HepG2 (cell line): ENCODE results near the gene CLEC16A. TPM values are rescaled to one million over a fixed set of nuclear protein-coding genes. Genes with fewer than 3 reads are reported as not detected.

Source experiments
- ATAC-seq: fragments of 200-7000 bp; cut with Tn5 transposase; 3 replicates; pipeline ENCODE4 v1.9.1; 2020; ENCODE audit warnings: mild to moderate bottlenecking, moderate library complexity
- BruUV-seq: library from RNA; stranded (reverse); fragments of 400-500 nt; replicated peaks from 2 replicates; lab custom pipeline; 2021; lab: Mats Ljungman, UMichigan
- CTCF ChIA-PET: fragments of 300-600 bp; formaldehyde crosslinking; extraction: SDS; loops from one replicate; lab custom pipeline; 2021; ENCODE audit warnings: low total read pairs, inconsistent platforms, low intra/inter-chr PET ratio; lab: Yijun Ruan, JAX
- POLR2A ChIA-PET: fragments of 350-600 bp; sonication (Branson Sonifier 250); formaldehyde crosslinking; loops from one replicate; lab custom pipeline; 2020; ENCODE audit warnings: antibody characterized with exemption, inconsistent platforms; lab: Yijun Ruan, JAX
- DNase-seq: peaks from one replicate; pipeline ENCODE4 v3.0.0-alpha.2; 2015; ENCODE audit warnings: low spot score
- FAIRE-seq: peaks from 3 replicates; lab custom pipeline; 2011; peaks lifted over from hg19 to GRCh38; lab: Jason Lieb, UNC
- H2AFZ ChIP-seq: one replicate; pipeline ENCODE4 v1.6.1; 2011; ENCODE audit warnings: low read length, inconsistent platforms
- H3K27ac ChIP-seq: fragments of 300-600 bp; 3 replicates; pipeline ENCODE4 v1.8.0; 2011; ENCODE audit warnings: mixed run types, mild to moderate bottlenecking, mixed read lengths, low read length, inconsistent platforms; ENCODE audit not compliant: insufficient read depth; ENCODE audit errors: extremely low read length
- H3K27me3 ChIP-seq, 2 experiments: fragments of 200-600 bp in 1 of 2; 2 replicates in 1 of 2; 3 replicates in 1 of 2; pipeline versions ENCODE4 v1.6.0 to v1.8.0; 2011; ENCODE audit warnings: low read length in 2 of 2, mild to moderate bottlenecking in 2 of 2, moderate library complexity in 2 of 2, inconsistent platforms in 1 of 2; ENCODE audit not compliant: insufficient read depth in 2 of 2, control insufficient read depth in 1 of 2
- H3K36me3 ChIP-seq, 2 experiments: fragments of 200-600 bp in 1 of 2; replicated peaks in 1 of 2; 2 replicates in 1 of 2; 3 replicates in 1 of 2; pipeline versions ENCODE4 v1.5.1 to v1.8.0; 2011; ENCODE audit warnings: low read length in 2 of 2, inconsistent platforms in 1 of 2; ENCODE audit not compliant: insufficient read depth in 2 of 2, control insufficient read depth in 1 of 2
- H3K4me1 ChIP-seq: 2 replicates; pipeline ENCODE4 v1.5.1; 2012; ENCODE audit warnings: low read length, inconsistent platforms; ENCODE audit not compliant: insufficient read depth
- H3K4me2 ChIP-seq: 2 replicates; pipeline ENCODE4 v1.6.0; 2011; ENCODE audit warnings: low read depth, low read length, inconsistent platforms
- H3K4me3 ChIP-seq, 3 experiments: fragments of 200-600 bp in 1 of 3; sonication (generic), shearing (Covaris generic) in 1 of 3; replicated peaks in 1 of 3; 2 replicates each; pipeline ENCODE4 v1.5.1; 2011 to 2016; ENCODE audit warnings: low read length in 3 of 3, inconsistent platforms in 2 of 3, low read depth in 2 of 3, mild to moderate bottlenecking in 2 of 3, control low read depth in 1 of 3, mixed read lengths in 1 of 3; ENCODE audit not compliant: insufficient read depth in 1 of 3
- H3K79me2 ChIP-seq: one replicate; pipeline ENCODE4 v1.6.1; 2011; ENCODE audit warnings: low read length, inconsistent platforms; ENCODE audit not compliant: insufficient read depth
- H3K9ac ChIP-seq: 2 replicates; pipeline ENCODE4 v1.6.0; 2011; ENCODE audit warnings: mild to moderate bottlenecking, low read depth, low read length, inconsistent platforms; ENCODE audit not compliant: insufficient read depth
- H3K9me3 ChIP-seq: 2 replicates; pipeline ENCODE4 v1.5.1; 2012; ENCODE audit warnings: mild to moderate bottlenecking, low read length
- H4K20me1 ChIP-seq: 2 replicates; pipeline ENCODE4 v1.6.0; 2011; ENCODE audit warnings: inconsistent platforms, mild to moderate bottlenecking, low read length, moderate library complexity; ENCODE audit not compliant: insufficient read depth
- AFF4 ChIP-seq: sonication (generic); formaldehyde crosslinking; IDR thresholded peaks from 2 replicates; pipeline ENCODE4 v1.4.0; 2020; ENCODE audit warnings: missing genetic modification reagents
- NFRKB ChIP-seq: fragments of 450-650 bp; IDR thresholded peaks from 2 replicates; pipeline ENCODE4 v1.6.1; 2017
- ZBTB4 ChIP-seq: sonication (generic); formaldehyde crosslinking; IDR thresholded peaks from 2 replicates; pipeline ENCODE4 v1.4.0; 2020; ENCODE audit warnings: missing genetic modification reagents, mild to moderate bottlenecking, borderline replicate concordance
- ZNF382 ChIP-seq: sonication (generic); formaldehyde crosslinking; IDR thresholded peaks from 2 replicates; pipeline ENCODE4 v1.5.0; 2020; ENCODE audit warnings: missing genetic modification reagents, mild to moderate bottlenecking, borderline replicate concordance
- WGBS: methylation state at CpG from one replicate; pipeline ENCODE4 v1.1.6; 2017; ENCODE audit warnings: low lambda C conversion rate; 5-methylcytosine and 5-hydroxymethylcytosine counted together
- in situ Hi-C: cut with HindIII; loops from 2 replicates; pipeline ENCODE4 v1.10.0; 2017; ENCODE audit warnings: low pct_unique_long_range_greater_than_20kb; ENCODE audit not compliant: extremely low pct_ligation_motif_present
- intact Hi-C: fragments of 100-400 bp; cut with micrococcal nuclease; formaldehyde crosslinking; loops from one replicate; pipeline ENCODE4 v1.10.0; 2022; ENCODE audit not compliant: unreplicated experiment
- polyA plus RNA-seq, 8 experiments: library from polyadenylated mRNA; depleted of rRNA in 3 of 8; stranded (reverse) in 7 of 8; unstranded in 1 of 8; fragments of >200 nt; fragmentation: Illumina TruSeq in 4 of 8; extraction: Trizol in 4 of 8; gene quantifications; 2 replicates each; pipeline versions ENCODE4 v1.2.1 to v1.2.3, GENCODE V29; 2011 to 2016; ENCODE audit warnings: low read depth in 4 of 8, missing spikeins in 1 of 8, mixed read lengths in 1 of 8; ENCODE audit not compliant: insufficient read depth in 1 of 8
- total RNA-seq, 5 experiments: library from RNA; depleted of rRNA; stranded (reverse); fragments of >200 nt; fragmentation: Illumina TruSeq; extraction: Trizol; gene quantifications; 2 replicates each; pipeline ENCODE4 v1.2.3, GENCODE V29; 2016; ENCODE audit warnings: low read depth in 1 of 5

The CLEC16A gene
- total and polyA plus RNA-seq, 2 of the 13 experiments (the other 11 are each of a cell fraction or from before 2014, with no cell fraction given) = 8.5 to 10.3 TPM

DNA sequence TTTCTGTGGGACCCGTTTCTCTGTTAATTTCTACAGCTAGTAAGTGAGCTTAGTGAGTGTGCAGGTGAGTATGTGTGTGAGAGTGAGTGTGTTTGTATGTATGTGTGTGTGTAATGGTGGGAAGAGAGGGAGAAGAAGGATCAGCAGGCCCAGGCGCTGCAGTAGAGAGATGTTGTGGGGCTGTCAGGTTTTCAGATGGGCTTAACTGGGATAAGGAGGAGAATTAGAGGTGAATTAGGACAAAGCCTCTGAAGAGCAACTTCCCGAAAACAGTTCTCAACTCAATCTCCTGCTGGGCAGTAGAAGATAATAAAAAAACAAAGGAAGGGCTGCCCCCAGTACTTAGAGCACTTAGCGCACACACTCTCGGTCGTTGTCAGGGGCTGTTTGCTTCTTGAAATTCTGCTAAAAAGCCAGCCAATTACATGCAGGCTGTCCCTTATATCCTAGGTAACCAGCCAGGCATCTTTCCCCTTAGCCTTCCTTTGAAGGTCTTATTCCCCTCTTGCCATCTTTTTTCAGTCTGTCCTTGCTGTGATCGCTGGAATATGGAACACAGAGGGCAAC is 63.4 kb downstream of the CLEC16A start (continued):
- TF ChIP-seq AFF4 = no peak
- TF ChIP-seq NFRKB = no peak

GRCh38 chr16:11009027-11009755 is 64.8 kb downstream of the CLEC16A start:
- in situ Hi-C loops (no loop called here), intact Hi-C loops (no loop called here)
- Histone ChIP-seq H3K9me3 (no peaks in the 10 kb centered on the region), H3K9ac (no peak overlapping the region), H3K4me3 (no peak overlapping the region), H3K27me3 (no peaks in the 10 kb centered on the region), H4K20me1 (no peaks in the 10 kb centered on the region), H3K79me2 (no peaks in the 10 kb centered on the region), H3K36me3 (peaks cover 2 to 4% of the 10 kb centered on the region in 2 experiments; a peak in 2 of 5 replicates), H3K4me1 (no peaks in the 10 kb centered on the region), H2AFZ (no peak overlapping the region), H3K4me2 (no peak overlapping the region), H3K27ac (no peak overlapping the region)
- POLR2A ChIA-PET = no interaction called here
- DNase-seq (no peak), FAIRE-seq (no peak), ATAC-seq (no peak)
- BruUV-seq = no TSS peak
- no peak for TF ChIP-seq ZNF382 (CRISPR knock-in tag)
- TF ChIP-seq ZBTB4 (CRISPR knock-in tag) = no peak
- CTCF ChIA-PET = no interaction called here
- WGBS = 69% methylated on average over 8 of the region's 8 CpGs
